Karpas-422 (cell line): ENCODE measurements around the gene SLC6A9. TPM values are rescaled to one million over a fixed set of nuclear protein-coding genes. Genes with fewer than 3 reads are reported as not detected.

Source experiments
- DNase-seq: peaks from one replicate; pipeline ENCODE4 v3.0.0-alpha.2; 2015
- H2AFZ ChIP-seq: fragments of 200-600 bp; sonication (generic); 2 replicates; pipeline ENCODE4 v1.6.1; 2014; ENCODE audit warnings: antibody characterized with exemption, low read length, mixed read lengths
- H3K27ac ChIP-seq: fragments of 200-600 bp; sonication (generic); 2 replicates; pipeline ENCODE4 v1.5.1; 2014; ENCODE audit warnings: mild to moderate bottlenecking, low read length, moderate library complexity
- H3K27me3 ChIP-seq: fragments of 200-600 bp; sonication (generic); 2 replicates; pipeline ENCODE4 v1.6.1; 2014; ENCODE audit warnings: low read length, mixed read lengths
- H3K36me3 ChIP-seq: fragments of 200-600 bp; sonication (generic); 2 replicates; pipeline ENCODE4 v1.6.1; 2014; ENCODE audit warnings: low read length, mixed read lengths; ENCODE audit not compliant: insufficient read depth
- H3K4me1 ChIP-seq: fragments of 200-600 bp; sonication (generic); 2 replicates; pipeline ENCODE4 v1.6.1; 2014; ENCODE audit warnings: mild to moderate bottlenecking, low read length, mixed read lengths
- H3K4me2 ChIP-seq: fragments of 200-600 bp; sonication (generic); 2 replicates; pipeline ENCODE4 v1.6.1; 2014; ENCODE audit warnings: low read length, low read depth, mild to moderate bottlenecking; ENCODE audit not compliant: poor library complexity, severe bottlenecking
- H3K4me3 ChIP-seq: fragments of 200-600 bp; sonication (generic); 2 replicates; pipeline ENCODE4 v1.5.1; 2014; ENCODE audit warnings: mild to moderate bottlenecking, antibody characterized with exemption, low read length, mixed read lengths
- H3K79me2 ChIP-seq: fragments of 200-600 bp; sonication (generic); 2 replicates; pipeline ENCODE4 v1.6.1; 2014; ENCODE audit warnings: mild to moderate bottlenecking, low read length, mixed read lengths
- H3K9ac ChIP-seq: fragments of 200-600 bp; sonication (generic); 2 replicates; pipeline ENCODE4 v1.6.0; 2014; ENCODE audit warnings: low read length
- H3K9me2 ChIP-seq: fragments of 200-600 bp; sonication (generic), shearing (Covaris generic); replicated peaks from 2 replicates; pipeline ENCODE4 v1.6.0; 2014; ENCODE audit warnings: mild to moderate bottlenecking, low read length, moderate library complexity; ENCODE audit not compliant: insufficient read depth
- H3K9me3 ChIP-seq: fragments of 300-700, 200-600 bp; sonication (generic); 2 replicates; pipeline ENCODE4 v1.6.1; 2014; ENCODE audit warnings: low read length, mixed read lengths
- H4K20me1 ChIP-seq: fragments of 200-600 bp; sonication (generic); 2 replicates; pipeline ENCODE4 v1.6.1; 2014; ENCODE audit warnings: mild to moderate bottlenecking, antibody characterized with exemption, low read length, low read depth; ENCODE audit not compliant: insufficient read depth
- total RNA-seq: library from RNA; depleted of rRNA; stranded (reverse); fragments of >200 nt; shearing (Covaris generic); gene quantifications from 2 replicates; pipeline ENCODE4 v1.2.3, GENCODE V29; 2014; ENCODE audit warnings: low replicate concordance; rRNA removed

Gene SLC6A9
- total RNA-seq, 1 experiment from 2014 or later = 7.9 TPM

DNA sequence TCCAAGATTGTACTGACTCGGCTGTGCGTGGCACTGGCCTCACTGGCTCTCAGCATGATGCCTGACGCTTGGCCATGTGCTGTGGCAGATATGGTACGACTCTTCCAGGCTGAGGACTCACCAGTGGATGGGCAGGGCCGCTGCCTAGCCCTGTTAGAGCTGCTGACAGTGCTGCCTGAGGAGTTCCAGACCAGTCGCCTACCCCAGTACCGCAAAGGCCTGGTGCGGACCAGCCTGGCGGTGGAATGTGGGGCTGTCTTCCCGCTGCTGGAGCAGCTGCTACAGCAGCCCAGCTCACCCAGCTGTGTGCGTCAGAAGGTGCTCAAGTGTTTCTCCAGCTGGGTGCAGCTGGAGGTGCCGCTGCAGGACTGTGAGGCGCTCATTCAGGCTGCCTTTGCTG lies 81.6 kb downstream of the SLC6A9 start:
- Histone ChIP-seq H3K79me2 (peaks cover 65% of the 10 kb centered on the region), H3K4me3 (no peak overlapping the region), H3K27ac (no peak overlapping the region), H4K20me1 (no peaks in the 10 kb centered on the region), H3K9me2 (no peaks in the 10 kb centered on the region), H3K9me3 (no peaks in the 10 kb centered on the region), H3K4me1 (peaks cover 38% of the 10 kb centered on the region), H2AFZ (no peak overlapping the region), H3K27me3 (no peaks in the 10 kb centered on the region), H3K4me2 (no peak overlapping the region), H3K36me3 (no peaks in the 10 kb centered on the region), H3K9ac (no peak overlapping the region)
- no peak for DNase-seq

DNA sequence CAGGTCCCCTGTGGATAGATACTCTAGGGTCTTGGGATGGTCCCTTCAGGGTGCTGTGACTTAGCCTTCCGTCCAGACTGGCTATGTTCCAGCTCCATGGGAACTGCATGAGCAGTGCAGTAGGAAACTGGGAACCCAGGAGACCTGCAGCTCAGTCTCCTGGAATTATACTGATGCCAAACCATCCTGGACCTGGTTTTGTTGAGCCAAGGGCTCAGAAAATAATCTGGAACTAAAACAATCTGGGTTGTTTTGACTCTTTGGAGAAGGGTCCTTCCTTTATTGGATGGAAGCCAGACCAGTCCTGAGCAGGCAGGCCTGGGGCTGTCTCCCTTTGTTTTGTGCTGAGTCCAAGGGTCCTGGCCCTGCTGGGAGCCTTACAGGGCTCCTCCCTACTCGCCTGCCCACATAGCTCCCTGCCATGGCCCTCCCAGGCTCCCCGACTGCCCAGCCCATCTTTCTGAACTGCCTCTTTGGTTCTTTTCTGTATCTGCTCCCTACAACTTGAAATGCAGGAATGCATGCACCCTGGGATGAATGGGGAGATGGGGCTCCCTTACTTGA lies 83.3 kb downstream of the SLC6A9 start:
- Histone ChIP-seq H3K36me3 (no peaks in the 10 kb centered on the region), H3K9me2 (no peaks in the 10 kb centered on the region), H3K79me2 (peaks cover 55% of the 10 kb centered on the region), H3K9ac (peak overlapping the region; percentile 94), H3K9me3 (no peaks in the 10 kb centered on the region), H3K27me3 (no peaks in the 10 kb centered on the region), H4K20me1 (no peaks in the 10 kb centered on the region), H3K27ac (no peak overlapping the region), H2AFZ (no peak overlapping the region), H3K4me2 (peak overlapping the region; percentile 92), H3K4me3 (peak overlapping the region; percentile 97), H3K4me1 (peaks cover 36% of the 10 kb centered on the region)
- DNase-seq = no peak

DNA sequence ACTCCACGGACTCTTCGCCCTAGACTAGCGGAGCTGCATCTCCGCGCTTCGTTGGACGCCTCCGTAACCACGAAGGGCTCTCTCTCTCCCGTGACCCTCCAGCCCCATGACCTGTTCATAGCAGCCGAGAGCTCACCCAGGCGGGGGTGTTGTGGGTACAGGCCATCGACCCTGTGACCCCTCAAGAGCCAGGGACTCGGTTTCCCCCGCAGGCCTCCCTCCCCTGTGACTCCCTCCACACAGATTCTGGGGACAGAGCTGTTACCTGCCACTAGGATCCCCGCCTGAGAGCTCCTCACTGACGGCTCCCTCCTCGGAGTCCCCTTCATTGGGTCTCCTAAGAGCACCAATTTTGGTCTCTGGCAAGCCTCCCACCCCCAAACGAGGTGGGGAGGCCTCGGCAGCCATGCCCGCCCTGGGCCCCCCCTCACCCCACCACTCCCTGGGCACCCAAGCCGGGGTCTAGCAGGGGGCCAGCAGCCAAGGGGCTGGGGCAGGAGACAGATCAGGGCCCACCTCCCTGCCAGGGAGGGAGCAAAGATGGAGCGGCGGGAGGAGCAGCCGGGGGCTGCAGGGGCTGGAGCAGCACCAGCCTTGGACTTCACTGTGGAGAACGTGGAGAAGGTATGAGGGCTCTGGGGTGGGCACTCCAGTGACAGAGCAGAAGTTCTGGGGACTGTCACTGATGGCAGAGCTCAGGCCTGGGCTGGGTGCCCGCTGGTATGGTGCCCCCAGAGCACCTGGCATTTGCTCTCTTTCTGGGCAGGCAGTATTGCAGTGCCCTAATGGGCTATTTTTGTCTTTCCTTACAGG lies 84.0 kb downstream of the SLC6A9 start:
- Histone ChIP-seq H3K4me2 (peak overlapping the region; percentile 92), H3K79me2 (peaks cover 52% of the 10 kb centered on the region), H3K9ac (peak overlapping the region; percentile 94), H3K4me1 (peaks cover 29% of the 10 kb centered on the region), H2AFZ (peak overlapping the region; percentile 70; the same call in 1 of the 2 replicates), H3K36me3 (no peaks in the 10 kb centered on the region), H3K9me2 (no peaks in the 10 kb centered on the region), H3K9me3 (no peaks in the 10 kb centered on the region), H3K27me3 (no peaks in the 10 kb centered on the region), H4K20me1 (no peaks in the 10 kb centered on the region), H3K27ac (peak overlapping the region; percentile 74; the same call in 1 of the 2 replicates), H3K4me3 (peak overlapping the region; percentile 97)
- DNase-seq = peak; percentile 47

Other genes starting within 250 kb of the SLC6A9 start
- gene ARTN, start 97.7 kb downstream of the SLC6A9 start, total RNA-seq = 1.0 TPM in 1 of 2 replicates, not detected in the other
- gene IPO13, start 84.5 kb downstream of the SLC6A9 start, total RNA-seq = 19.8 and 23.3 TPM in 2 replicates
- 42.2 and 44.4 TPM in 2 replicates for gene DPH2, start 61.5 kb downstream of the SLC6A9 start, total RNA-seq
- 386 and 447 TPM in 2 replicates for gene ATP6V0B, start 56.5 kb downstream of the SLC6A9 start, total RNA-seq
- 42.9 and 68.7 TPM in 2 replicates for gene B4GALT2, start 52.3 kb downstream of the SLC6A9 start, total RNA-seq
- 28.1 and 34.7 TPM in 2 replicates for gene CCDC24, start 39.9 kb downstream of the SLC6A9 start, total RNA-seq
- gene KLF17, start 87.4 kb upstream of the SLC6A9 start, total RNA-seq = not detected in 2 replicates
- gene KLF18, start 110.2 kb upstream of the SLC6A9 start, total RNA-seq = not detected in 2 replicates
- gene DMAP1, start 182.0 kb upstream of the SLC6A9 start, total RNA-seq = 16.6 and 40.4 TPM in 2 replicates